Midbrain (tissue), 1 donor: ENCODE data around the gene EFCAB8.
"Not testable (repeated sequence)": the region's sequence is repeated elsewhere in the genome, so short reads cannot be mapped to it uniquely, and the experiment has no call there.

Experiments
- DNase-seq: peaks from one replicate; lab custom pipeline; 2025; lab: John Stamatoyannopoulos, UW

The EFCAB8 gene

DNA sequence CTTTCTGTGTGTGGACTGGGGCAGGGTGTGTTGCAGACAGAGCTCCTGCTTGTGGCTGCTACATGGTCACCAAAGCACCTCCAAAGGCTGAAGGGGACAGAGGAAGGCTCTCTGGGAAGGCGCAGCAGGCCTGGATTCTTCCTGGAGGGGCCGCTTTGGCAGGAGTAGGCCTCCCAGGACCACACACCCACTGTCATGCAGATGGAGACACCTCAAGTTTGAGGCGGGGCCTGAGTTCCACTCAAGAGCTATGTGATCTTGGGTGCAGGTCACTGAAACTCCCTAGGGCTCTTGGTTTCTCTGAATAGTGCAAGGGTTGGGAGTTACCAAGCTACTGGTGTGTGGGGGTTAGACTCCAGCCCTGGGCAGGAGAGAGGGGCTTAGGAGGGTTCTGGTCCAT, 27.9 kb downstream of the EFCAB8 start:
- no peak for DNase-seq

GRCh38 chr20:32887492-32887891, 28.8 kb downstream of the EFCAB8 start:
- DNase-seq = no peak

- DNase-seq = no peak
These were observed 29.9 kb downstream of the EFCAB8 start for GRCh38 chr20:32888636-32889035.

DNA sequence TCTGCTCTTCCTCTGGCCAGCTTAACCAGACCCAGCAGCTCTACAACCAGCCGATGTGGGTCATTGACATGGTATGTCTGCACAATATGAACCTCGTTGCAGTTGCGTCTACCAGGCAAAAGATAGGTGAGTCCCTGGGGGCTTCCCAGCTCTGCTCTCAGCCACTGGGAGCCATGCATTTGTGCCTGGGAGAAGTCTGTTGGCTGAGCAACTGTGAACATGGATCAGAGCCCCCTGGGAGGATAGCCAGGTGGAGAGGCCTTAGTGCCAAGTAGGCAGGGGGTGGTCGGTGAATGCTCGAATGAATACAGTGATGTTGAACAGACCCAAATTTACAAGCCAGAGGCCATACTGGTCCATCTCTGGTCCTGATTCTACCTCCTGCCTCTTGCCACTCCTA, 30.6 kb downstream of the EFCAB8 start:
- DNase-seq = no peak

GRCh38 chr20:32891491-32891890, 32.8 kb downstream of the EFCAB8 start:
- DNase-seq = no peak

DNA sequence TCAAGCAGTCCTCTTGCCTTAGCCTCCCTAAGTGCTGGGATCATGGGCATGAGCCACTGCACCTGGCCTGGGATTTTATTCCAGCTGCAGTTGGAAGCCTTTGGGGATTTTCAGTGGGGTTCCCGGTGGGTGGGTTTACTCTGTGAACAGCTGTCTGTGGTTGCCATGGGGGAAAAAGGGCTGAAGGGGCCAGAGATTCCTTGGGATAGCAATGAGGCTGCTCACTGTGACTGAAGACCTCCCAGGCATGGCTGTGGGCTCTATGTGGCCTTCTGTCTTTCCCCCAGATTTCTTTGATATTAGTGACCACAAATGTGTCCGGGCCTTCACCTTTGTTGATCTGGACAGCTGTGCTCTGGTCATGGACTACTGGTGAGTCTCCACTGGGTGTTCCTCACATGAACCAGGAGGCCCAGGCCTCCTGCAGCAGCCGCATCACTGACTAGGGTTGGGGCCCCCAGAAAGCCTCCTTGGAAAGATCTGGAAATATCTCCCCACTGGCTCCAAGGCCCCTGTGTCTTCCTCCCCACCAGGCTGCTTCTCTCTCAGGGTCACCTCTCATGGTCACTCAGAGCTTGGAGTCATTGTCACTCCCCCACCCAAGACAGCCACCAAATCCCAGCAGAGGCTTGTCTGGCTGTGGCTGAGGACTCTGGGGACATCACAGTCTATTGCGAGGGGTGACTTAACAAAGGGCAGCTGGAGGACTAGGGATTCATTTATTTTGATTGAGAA, 33.4 kb downstream of the EFCAB8 start:
- no peak for DNase-seq

- DNase-seq = no peak
These were observed 34.7 kb downstream of the EFCAB8 start for GRCh38 chr20:32893263-32894025.

DNA sequence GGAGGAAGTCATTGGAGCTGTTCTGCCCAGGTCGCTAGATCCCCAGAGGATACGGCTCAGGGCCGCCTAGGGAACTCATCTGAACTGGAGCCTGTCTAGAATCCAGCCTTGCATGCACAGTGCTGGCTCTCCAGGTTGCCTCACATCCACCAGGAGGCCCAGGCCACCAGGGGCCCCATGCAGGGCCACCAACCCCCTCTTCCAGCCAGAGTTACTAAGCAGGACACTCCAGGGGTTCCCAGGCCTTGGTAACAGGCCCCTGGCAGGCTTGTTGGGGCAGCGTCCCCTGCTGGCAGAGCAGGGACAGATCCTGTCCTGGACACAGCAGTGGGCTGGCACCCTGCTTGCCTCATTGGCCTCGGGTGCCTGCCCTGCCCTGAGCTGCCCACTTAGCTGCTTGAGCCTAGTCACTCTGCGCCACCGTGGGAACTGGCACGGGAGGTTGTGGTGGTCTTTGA, 35.3 kb downstream of the EFCAB8 start:
- DNase-seq = no peak

DNA sequence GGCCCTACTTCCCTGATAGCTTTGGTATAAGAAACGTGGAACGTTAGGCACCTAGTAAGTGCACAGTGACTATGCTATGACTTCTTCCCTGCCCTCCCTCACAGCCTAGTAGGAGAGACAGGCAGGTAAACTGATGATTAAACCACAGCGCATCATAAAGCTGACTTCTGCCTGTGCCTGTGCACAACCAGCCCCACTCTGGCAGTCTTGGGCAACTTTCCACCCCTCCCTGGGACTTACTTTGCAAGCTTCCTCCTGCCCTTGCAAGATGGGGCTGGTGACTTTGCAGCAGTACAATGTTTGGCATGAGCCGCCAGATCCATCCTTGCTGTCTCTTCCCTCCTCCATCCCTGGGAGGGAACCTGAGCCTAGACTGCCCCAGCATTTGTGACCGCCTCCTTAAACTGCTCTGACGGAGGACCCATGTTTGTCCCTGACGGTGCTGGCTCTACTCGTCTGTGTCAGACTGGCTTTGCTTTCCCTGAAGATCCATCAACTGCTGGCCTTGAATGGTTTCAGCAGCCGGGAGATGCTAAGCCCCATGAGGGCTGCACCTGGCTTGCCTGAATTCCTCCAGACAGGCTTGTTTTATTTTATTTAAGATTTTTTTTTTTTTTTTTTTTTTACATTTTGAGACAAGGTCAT, 36.1 kb downstream of the EFCAB8 start:
- no peak for DNase-seq

GRCh38 chr20:32896521-32897280, 38.0 kb downstream of the EFCAB8 start:
- DNase-seq = no peak

GRCh38 chr20:32898729-32899128, 40.0 kb downstream of the EFCAB8 start:
- no peak for DNase-seq

DNA sequence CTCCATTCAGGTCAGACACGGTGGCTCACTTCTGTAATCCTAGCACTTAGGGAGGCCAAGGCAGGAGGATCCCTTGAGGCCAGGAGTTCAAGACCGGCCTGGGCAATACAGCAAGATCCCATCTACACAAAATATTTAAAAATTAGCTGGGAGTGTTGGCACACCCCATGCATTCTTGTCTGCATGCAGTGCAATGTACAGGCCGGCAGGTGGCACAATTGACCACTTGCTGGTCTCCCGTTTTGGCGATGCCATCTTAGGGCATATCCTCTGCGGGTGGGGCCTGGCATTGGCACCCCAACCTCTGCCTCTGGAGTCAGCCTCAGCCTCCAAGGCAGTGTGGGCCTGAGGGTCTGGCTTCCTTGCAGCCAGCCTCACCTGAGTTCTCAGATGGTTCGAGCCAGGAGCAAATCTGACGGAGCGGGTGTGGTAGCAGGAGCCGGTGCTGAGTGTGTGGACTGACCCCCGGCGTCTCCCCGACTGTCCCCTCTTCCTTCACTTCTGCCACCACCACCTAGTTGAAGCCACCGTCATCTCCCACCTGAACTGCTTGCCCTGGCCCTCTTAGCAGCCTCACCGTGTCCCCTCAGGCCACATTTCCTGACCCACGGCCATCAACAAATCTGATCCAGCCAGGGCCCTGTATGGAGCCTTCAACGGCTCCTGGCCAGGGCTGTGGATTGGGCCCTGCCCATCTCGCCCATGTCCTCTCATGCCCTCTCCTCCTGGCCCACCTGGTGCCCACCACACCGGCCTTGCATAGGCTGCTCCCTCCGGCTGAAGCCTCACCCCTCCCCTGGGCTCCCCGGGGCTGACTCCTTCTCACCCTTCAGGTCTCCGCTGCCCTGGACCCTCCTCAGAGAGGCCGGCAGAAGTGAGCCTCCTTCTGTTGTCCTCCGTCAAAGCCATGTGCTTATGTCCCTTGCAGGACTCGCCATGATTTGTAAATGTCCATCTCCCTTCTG, 44.0 kb downstream of the EFCAB8 start:
- peak; percentile 68 for DNase-seq

DNA sequence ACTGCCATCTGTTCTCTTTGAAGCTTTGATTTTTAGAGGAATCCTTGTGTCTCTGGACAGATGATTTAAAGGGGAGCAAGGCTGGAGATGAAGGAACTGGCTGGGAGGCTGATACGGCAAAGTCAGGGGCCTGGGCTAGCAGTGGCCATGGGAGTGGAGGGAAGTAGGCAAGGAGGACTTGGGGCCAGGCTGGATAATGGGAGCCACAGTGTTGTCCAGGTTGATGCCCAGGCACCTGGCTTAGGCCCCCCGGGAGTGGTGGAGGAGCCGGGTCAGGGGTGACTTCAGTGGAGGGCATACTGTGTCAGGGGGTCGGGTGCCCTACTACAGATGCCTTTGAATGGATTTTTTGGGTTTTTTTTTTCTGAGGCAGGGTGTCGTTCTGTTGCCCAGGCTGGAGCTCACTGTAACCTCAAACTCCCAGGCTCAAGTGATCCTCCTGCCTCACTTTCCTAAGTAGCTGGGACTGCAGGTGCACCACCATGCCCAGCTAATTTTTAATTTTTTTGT, 45.0 kb downstream of the EFCAB8 start:
- DNase-seq = no peak

- DNase-seq = not testable (repeated sequence)
These were observed 46.0 kb downstream of the EFCAB8 start for GRCh38 chr20:32904678-32905077.

- DNase-seq = no peak
These were observed 47.5 kb downstream of the EFCAB8 start for GRCh38 chr20:32906200-32906599.

DNA sequence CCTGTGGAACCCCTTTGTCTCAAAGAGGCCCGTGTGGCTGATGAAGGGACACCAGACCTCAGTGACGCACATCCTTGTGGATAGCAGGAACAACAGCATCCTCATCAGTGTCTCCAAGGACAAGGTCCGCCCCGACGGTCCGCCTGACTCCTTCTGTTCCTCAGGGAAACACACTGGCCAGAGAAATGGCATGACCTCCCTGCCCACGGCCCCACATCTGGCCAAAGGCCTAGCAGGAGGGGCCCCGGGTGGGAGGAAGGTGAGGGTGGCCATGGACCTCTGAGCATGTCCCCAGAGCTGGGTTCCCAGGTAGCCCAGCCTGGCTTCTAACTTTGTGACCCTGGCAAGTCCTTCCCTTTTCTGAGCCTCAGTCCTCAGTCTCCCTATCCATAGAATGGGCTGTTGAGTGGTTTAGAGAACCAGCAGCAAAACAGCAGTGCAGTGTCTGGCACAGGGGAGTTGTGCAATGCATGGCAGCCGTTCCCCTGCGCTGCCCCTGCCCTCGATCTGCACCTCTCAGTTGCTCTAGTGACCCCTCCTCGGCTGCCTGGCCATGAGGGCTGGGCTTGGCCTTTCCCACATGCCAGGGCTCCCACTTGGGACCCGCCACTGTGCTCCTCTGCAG, 48.3 kb downstream of the EFCAB8 start:
- no peak for DNase-seq

- no peak for DNase-seq
These were observed 49.2 kb downstream of the EFCAB8 start for GRCh38 chr20:32907886-32908285.

GRCh38 chr20:32908334-32909292, 49.9 kb downstream of the EFCAB8 start:
- DNase-seq = no peak

DNA sequence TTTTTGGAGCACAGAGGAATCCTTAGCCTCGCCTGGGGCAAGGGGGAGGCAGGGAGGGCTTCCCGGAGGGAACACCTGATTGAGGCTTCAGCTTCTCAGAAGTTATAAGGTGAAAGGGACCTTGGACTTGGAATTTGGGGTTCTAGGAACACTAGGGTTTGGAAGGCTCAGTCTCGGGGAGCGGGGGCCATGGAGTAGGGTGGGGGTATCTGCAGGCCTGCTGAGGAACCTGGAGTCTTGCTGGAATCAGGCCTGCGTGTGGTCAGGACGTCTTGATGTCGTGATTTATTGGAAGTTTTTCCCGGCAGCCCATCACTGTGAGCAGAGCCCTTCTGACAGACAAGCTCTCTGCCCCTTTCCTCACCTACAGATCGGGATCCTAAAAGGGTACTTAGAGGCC, 50.7 kb downstream of the EFCAB8 start:
- no peak for DNase-seq
